ENCODE results near the gene FARP1.

The FARP1 gene

GRCh38 chr13:98201984-98202383 is 59.1 kb downstream of the FARP1 start:
- DNase-seq, result no peak

- no peak for DNase-seq
These were observed 60.9 kb downstream of the FARP1 start for GRCh38 chr13:98203646-98204326.

- DNase-seq, result no peak
These were observed 61.7 kb downstream of the FARP1 start for GRCh38 chr13:98204546-98204945.

GRCh38 chr13:98206946-98207345 is 64.1 kb downstream of the FARP1 start:
- no peak for DNase-seq

GRCh38 chr13:98207416-98207815 is 64.5 kb downstream of the FARP1 start:
- DNase-seq, result no peak

GRCh38 chr13:98208606-98209005 is 65.7 kb downstream of the FARP1 start:
- no peak for DNase-seq

GRCh38 chr13:98212763-98213162 is 69.9 kb downstream of the FARP1 start:
- DNase-seq, result no peak

GRCh38 chr13:98213354-98213753 is 70.5 kb downstream of the FARP1 start:
- no peak for DNase-seq

GRCh38 chr13:98214008-98214643 is 71.2 kb downstream of the FARP1 start:
- DNase-seq, result peak; percentile 75

GRCh38 chr13:98214707-98215106 is 71.8 kb downstream of the FARP1 start:
- DNase-seq, result no peak

GRCh38 chr13:98215508-98215907 is 72.6 kb downstream of the FARP1 start:
- DNase-seq, result no peak

- DNase-seq, result no peak
These were observed 73.3 kb downstream of the FARP1 start for GRCh38 chr13:98216135-98216565.

- DNase-seq, result no peak
These were observed 73.9 kb downstream of the FARP1 start for GRCh38 chr13:98216711-98217285.

- no peak for DNase-seq
These were observed 74.7 kb downstream of the FARP1 start for GRCh38 chr13:98217597-98217996.

- no peak for DNase-seq
These were observed 76.8 kb downstream of the FARP1 start for GRCh38 chr13:98219685-98220084.

- DNase-seq, result no peak
These were observed 77.4 kb downstream of the FARP1 start for GRCh38 chr13:98220271-98220791.

GRCh38 chr13:98221234-98221633 is 78.3 kb downstream of the FARP1 start:
- DNase-seq, result no peak

- no peak for DNase-seq
These were observed 79.2 kb downstream of the FARP1 start for GRCh38 chr13:98222081-98222554.

- DNase-seq, result no peak
These were observed 79.9 kb downstream of the FARP1 start for GRCh38 chr13:98222816-98223215.

- DNase-seq, result no peak
These were observed 80.8 kb downstream of the FARP1 start for GRCh38 chr13:98223741-98224140.

- no peak for DNase-seq
These were observed 81.7 kb downstream of the FARP1 start for GRCh38 chr13:98224557-98224956.

- no peak for DNase-seq
These were observed 82.4 kb downstream of the FARP1 start for GRCh38 chr13:98225036-98225940.
